Liver (tissue), 3 donors: ENCODE data around the gene ANOS1.

Source experiments
- CTCF ChIP-seq: fragments of 150-350 bp; IDR thresholded peaks from 2 replicates; pipeline ENCODE4 v1.5.1; 2017; ENCODE audit warnings: improper control_type of control experiment, low read depth, low read length; ENCODE audit not compliant: missing input control
- EGR1 ChIP-seq, 2 donors: IDR thresholded peaks; 2 replicates each; pipeline ENCODE4 v1.6.1; 2016 to 2018; ENCODE audit warnings: antibody characterized with exemption in 2 of 2, low read depth in 2 of 2
- GABPA ChIP-seq, 2 donors: IDR thresholded peaks in 1 of 2; conservative IDR thresholded peaks in 1 of 2; 2 replicates each; pipeline ENCODE4 v1.6.1; 2016; ENCODE audit warnings: antibody characterized with exemption in 2 of 2, mild to moderate bottlenecking in 1 of 2, moderate library complexity in 1 of 2
- JUND ChIP-seq, 2 donors: IDR thresholded peaks; 2 replicates each; pipeline ENCODE4 v1.6.1; 2016; ENCODE audit warnings: antibody characterized with exemption in 2 of 2
- RAD21 ChIP-seq, 2 donors: IDR thresholded peaks; 2 replicates each; pipeline ENCODE4 v1.6.1; 2016; ENCODE audit warnings: antibody characterized with exemption in 2 of 2, mild to moderate bottlenecking in 2 of 2
- SP1 ChIP-seq: IDR thresholded peaks from 2 replicates; pipeline ENCODE4 v1.6.1; 2018; ENCODE audit warnings: antibody characterized with exemption, mild to moderate bottlenecking
- TAF1 ChIP-seq: conservative IDR thresholded peaks from 2 replicates; pipeline ENCODE4 v1.6.1; 2016; ENCODE audit warnings: antibody characterized with exemption, mild to moderate bottlenecking
- TF ChIP-seq, protein P1 (sequence below): IDR thresholded peaks from 2 replicates; pipeline ENCODE4 v1.6.1; 2016; ENCODE audit warnings: antibody characterized with exemption
- donor health status: healthy.
- donor health status: healthy.

- TF ChIP-seq JUND (IDR thresholded peaks at IDR 0.05): no peak
- TF ChIP-seq CTCF: no peak
- no peak for TF ChIP-seq GABPA (IDR thresholded peaks at IDR 0.05 in 1 of 2, conservative IDR thresholded peaks at IDR 0.05 in 1 of 2)
- TF ChIP-seq RAD21 (IDR thresholded peaks at IDR 0.05): no peak
- TF ChIP-seq EGR1 (IDR thresholded peaks at IDR 0.05; ENCODE audit: low read depth in 2 of 2): no peak
- no peak for TF ChIP-seq TAF1
- TF ChIP-seq, protein P1, sequence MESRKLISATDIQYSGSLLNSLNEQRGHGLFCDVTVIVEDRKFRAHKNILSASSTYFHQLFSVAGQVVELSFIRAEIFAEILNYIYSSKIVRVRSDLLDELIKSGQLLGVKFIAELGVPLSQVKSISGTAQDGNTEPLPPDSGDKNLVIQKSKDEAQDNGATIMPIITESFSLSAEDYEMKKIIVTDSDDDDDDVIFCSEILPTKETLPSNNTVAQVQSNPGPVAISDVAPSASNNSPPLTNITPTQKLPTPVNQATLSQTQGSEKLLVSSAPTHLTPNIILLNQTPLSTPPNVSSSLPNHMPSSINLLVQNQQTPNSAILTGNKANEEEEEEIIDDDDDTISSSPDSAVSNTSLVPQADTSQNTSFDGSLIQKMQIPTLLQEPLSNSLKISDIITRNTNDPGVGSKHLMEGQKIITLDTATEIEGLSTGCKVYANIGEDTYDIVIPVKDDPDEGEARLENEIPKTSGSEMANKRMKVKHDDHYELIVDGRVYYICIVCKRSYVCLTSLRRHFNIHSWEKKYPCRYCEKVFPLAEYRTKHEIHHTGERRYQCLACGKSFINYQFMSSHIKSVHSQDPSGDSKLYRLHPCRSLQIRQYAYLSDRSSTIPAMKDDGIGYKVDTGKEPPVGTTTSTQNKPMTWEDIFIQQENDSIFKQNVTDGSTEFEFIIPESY: no peak
- no peak for TF ChIP-seq SP1
Measured at GRCh38 chrX:8647176-8647575, 84.8 kb downstream of the ANOS1 start.
